Ishikawa (cell line): ENCODE data around the gene CSNK1G3.

Experiments
- CEBPB ChIP-seq: IDR thresholded peaks from 2 replicates; pipeline ENCODE4 v1.6.1; 2012
- CREB1 ChIP-seq: IDR thresholded peaks from 2 replicates; pipeline ENCODE4 v1.6.1; 2012; ENCODE audit warnings: low read depth
- EP300 ChIP-seq: IDR thresholded peaks from 2 replicates; pipeline ENCODE4 v1.6.1; 2012; ENCODE audit warnings: borderline replicate concordance
- NFIC ChIP-seq: IDR thresholded peaks from 2 replicates; pipeline ENCODE4 v1.6.1; 2012
- RAD21 ChIP-seq: IDR thresholded peaks from 2 replicates; pipeline ENCODE4 v1.6.1; 2012; ENCODE audit warnings: low read depth
- TAF1 ChIP-seq: IDR thresholded peaks from 2 replicates; pipeline ENCODE4 v1.6.1; 2012; ENCODE audit warnings: low read depth, mild to moderate bottlenecking
- TEAD4 ChIP-seq: IDR thresholded peaks from 2 replicates; pipeline ENCODE4 v1.6.1; 2012
- YY1 ChIP-seq: IDR thresholded peaks from 2 replicates; pipeline ENCODE4 v1.6.1; 2012; ENCODE audit warnings: low read depth
- TF ChIP-seq, protein P1 (sequence below): IDR thresholded peaks from 2 replicates; pipeline ENCODE4 v1.6.1; 2012; ENCODE audit warnings: low read depth, mild to moderate bottlenecking
- TF ChIP-seq, protein P2 (sequence below): IDR thresholded peaks from 2 replicates; pipeline ENCODE4 v1.6.1; 2012

DNA sequence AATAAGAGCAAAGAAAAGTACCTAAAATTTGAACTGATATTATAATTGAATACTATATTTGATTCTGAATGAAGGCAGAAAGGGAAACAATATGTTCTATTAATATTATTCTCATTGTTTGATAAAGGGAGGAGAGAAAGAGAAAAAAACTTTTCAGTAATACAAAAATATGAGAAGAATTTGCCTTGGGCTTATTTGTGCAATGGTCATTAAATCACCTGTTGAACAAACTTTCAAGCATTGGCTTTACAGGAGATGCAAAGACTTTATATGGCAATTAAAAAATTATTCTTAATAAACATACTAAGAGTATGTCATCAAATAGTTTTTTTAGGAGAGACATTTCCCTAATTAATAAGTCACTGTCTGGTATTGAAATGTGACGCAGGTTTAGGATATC, 85.0 kb downstream of the CSNK1G3 start:
- TF ChIP-seq YY1, result no peak
- no peak for TF ChIP-seq EP300
- TF ChIP-seq TAF1, result no peak
- TF ChIP-seq, protein P1, sequence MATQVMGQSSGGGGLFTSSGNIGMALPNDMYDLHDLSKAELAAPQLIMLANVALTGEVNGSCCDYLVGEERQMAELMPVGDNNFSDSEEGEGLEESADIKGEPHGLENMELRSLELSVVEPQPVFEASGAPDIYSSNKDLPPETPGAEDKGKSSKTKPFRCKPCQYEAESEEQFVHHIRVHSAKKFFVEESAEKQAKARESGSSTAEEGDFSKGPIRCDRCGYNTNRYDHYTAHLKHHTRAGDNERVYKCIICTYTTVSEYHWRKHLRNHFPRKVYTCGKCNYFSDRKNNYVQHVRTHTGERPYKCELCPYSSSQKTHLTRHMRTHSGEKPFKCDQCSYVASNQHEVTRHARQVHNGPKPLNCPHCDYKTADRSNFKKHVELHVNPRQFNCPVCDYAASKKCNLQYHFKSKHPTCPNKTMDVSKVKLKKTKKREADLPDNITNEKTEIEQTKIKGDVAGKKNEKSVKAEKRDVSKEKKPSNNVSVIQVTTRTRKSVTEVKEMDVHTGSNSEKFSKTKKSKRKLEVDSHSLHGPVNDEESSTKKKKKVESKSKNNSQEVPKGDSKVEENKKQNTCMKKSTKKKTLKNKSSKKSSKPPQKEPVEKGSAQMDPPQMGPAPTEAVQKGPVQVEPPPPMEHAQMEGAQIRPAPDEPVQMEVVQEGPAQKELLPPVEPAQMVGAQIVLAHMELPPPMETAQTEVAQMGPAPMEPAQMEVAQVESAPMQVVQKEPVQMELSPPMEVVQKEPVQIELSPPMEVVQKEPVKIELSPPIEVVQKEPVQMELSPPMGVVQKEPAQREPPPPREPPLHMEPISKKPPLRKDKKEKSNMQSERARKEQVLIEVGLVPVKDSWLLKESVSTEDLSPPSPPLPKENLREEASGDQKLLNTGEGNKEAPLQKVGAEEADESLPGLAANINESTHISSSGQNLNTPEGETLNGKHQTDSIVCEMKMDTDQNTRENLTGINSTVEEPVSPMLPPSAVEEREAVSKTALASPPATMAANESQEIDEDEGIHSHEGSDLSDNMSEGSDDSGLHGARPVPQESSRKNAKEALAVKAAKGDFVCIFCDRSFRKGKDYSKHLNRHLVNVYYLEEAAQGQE, result no peak
- no peak for TF ChIP-seq CEBPB
- TF ChIP-seq RAD21, result no peak
- TF ChIP-seq NFIC, result no peak
- TF ChIP-seq CREB1, result no peak
- TF ChIP-seq, protein P2, sequence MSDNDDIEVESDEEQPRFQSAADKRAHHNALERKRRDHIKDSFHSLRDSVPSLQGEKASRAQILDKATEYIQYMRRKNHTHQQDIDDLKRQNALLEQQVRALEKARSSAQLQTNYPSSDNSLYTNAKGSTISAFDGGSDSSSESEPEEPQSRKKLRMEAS, result no peak
- no peak for TF ChIP-seq TEAD4
